Trophoblast cell (in vitro differentiated cells and primary cell): ENCODE data around the gene NKX2-8.
A peak's percentile ranks its signal among the peaks of the same experiment; 100 is the strongest.

Source experiments
- DNase-seq, 2 donors: peaks; one replicate each; pipeline ENCODE4 v3.0.0-alpha.2; 2016
- H2AFZ ChIP-seq: 2 replicates; pipeline ENCODE4 v1.6.1; 2013; ENCODE audit warnings: low read length, moderate library complexity, mild to moderate bottlenecking; ENCODE audit not compliant: insufficient read depth, poor library complexity
- H2AK5ac ChIP-seq: 2 replicates; pipeline ENCODE4 v1.6.1; 2013; ENCODE audit warnings: mild to moderate bottlenecking, low read length
- H2BK120ac ChIP-seq: 2 replicates; pipeline ENCODE4 v1.6.1; 2013; ENCODE audit warnings: low read length, mild to moderate bottlenecking, moderate library complexity; ENCODE audit not compliant: insufficient read depth, poor library complexity
- H2BK12ac ChIP-seq: 2 replicates; pipeline ENCODE4 v1.6.1; 2013; ENCODE audit warnings: mild to moderate bottlenecking, low read length, moderate library complexity
- H2BK5ac ChIP-seq: 2 replicates; pipeline ENCODE4 v1.6.1; 2013; ENCODE audit warnings: low read length, low read depth, moderate library complexity, mild to moderate bottlenecking; ENCODE audit not compliant: poor library complexity
- H3K14ac ChIP-seq: 2 replicates; pipeline ENCODE4 v1.6.1; 2013; ENCODE audit warnings: mild to moderate bottlenecking, low read length
- H3K18ac ChIP-seq: 2 replicates; pipeline ENCODE4 v1.6.1; 2013; ENCODE audit warnings: mild to moderate bottlenecking, low read length
- H3K23ac ChIP-seq: 2 replicates; pipeline ENCODE4 v1.6.1; 2013; ENCODE audit warnings: low read length
- H3K27ac ChIP-seq: 2 replicates; pipeline ENCODE4 v1.5.1; 2013; ENCODE audit warnings: low read depth, mild to moderate bottlenecking, inconsistent platforms, low read length, moderate library complexity
- H3K27me3 ChIP-seq: 2 replicates; pipeline ENCODE4 v1.6.1; 2013; ENCODE audit warnings: inconsistent platforms, mild to moderate bottlenecking, low read length, moderate library complexity; ENCODE audit not compliant: insufficient read depth
- H3K36me3 ChIP-seq, 2 experiments: 1 replicate in 1 of 2; 2 replicates in 1 of 2; pipeline ENCODE4 v1.6.1; 2013; ENCODE audit warnings: low read length in 2 of 2, mild to moderate bottlenecking in 2 of 2, moderate library complexity in 1 of 2; ENCODE audit not compliant: insufficient read depth in 2 of 2, control insufficient read depth in 1 of 2
- H3K4ac ChIP-seq: 2 replicates; pipeline ENCODE4 v1.6.1; 2013; ENCODE audit warnings: low read depth, mild to moderate bottlenecking, low read length, moderate library complexity
- H3K4me1 ChIP-seq, 2 experiments: 1 replicate in 1 of 2; 2 replicates in 1 of 2; pipeline ENCODE4 v1.6.1; 2013; ENCODE audit warnings: low read length in 2 of 2, mild to moderate bottlenecking in 2 of 2, moderate library complexity in 1 of 2; ENCODE audit not compliant: insufficient read depth in 2 of 2, control insufficient read depth in 1 of 2
- H3K4me2 ChIP-seq: 2 replicates; pipeline ENCODE4 v1.6.1; 2013; ENCODE audit warnings: inconsistent platforms, mild to moderate bottlenecking, low read length, moderate library complexity
- H3K4me3 ChIP-seq: 2 replicates; pipeline ENCODE4 v1.5.1; 2013; ENCODE audit warnings: mild to moderate bottlenecking, low read depth, low read length, inconsistent platforms
- H3K79me1 ChIP-seq: one replicate; pipeline ENCODE4 v1.6.1; 2013; ENCODE audit warnings: low read length
- H3K79me2 ChIP-seq: 2 replicates; pipeline ENCODE4 v1.6.1; 2013; ENCODE audit warnings: low read length, mild to moderate bottlenecking; ENCODE audit not compliant: control insufficient read depth, insufficient read depth, poor library complexity
- H3K9ac ChIP-seq: 2 replicates; pipeline ENCODE4 v1.6.1; 2013; ENCODE audit warnings: mild to moderate bottlenecking, low read length
- H3K9me3 ChIP-seq: 2 replicates; pipeline ENCODE4 v1.6.1; 2013; ENCODE audit warnings: low read depth, mild to moderate bottlenecking, control low read depth, inconsistent platforms, low read length; ENCODE audit not compliant: insufficient read depth
- H4K12ac ChIP-seq: 2 replicates; pipeline ENCODE4 v1.6.1; 2013; ENCODE audit warnings: low read depth, mild to moderate bottlenecking, low read length, moderate library complexity
- H4K8ac ChIP-seq: 2 replicates; pipeline ENCODE4 v1.6.1; 2013; ENCODE audit warnings: low read depth, mild to moderate bottlenecking, low read length, moderate library complexity
- H4K91ac ChIP-seq: one replicate; pipeline ENCODE4 v1.6.1; 2013; ENCODE audit warnings: low read depth, mild to moderate bottlenecking, low read length, moderate library complexity
- WGBS: extraction: QIAGEN DNeasy Blood & Tissue Kit; methylation state at CpG from one replicate; pipeline ENCODE4 v1.1.7; 2013; ENCODE audit warnings: missing lambda C conversion rate; ENCODE audit not compliant: insufficient read length, insufficient coverage; ENCODE audit errors: extremely low coverage; 5-methylcytosine and 5-hydroxymethylcytosine counted together

NKX2-8 gene

GRCh38 chr14:36617824-36618223, 35.4 kb upstream of the NKX2-8 start:
- Histone ChIP-seq H2AK5ac (no peak overlapping the region), H3K4me3 (no peak overlapping the region), H3K23ac (no peak overlapping the region), H4K8ac (no peak overlapping the region), H2BK5ac (no peak overlapping the region), H3K9ac (no peak overlapping the region), H3K79me1 (no peaks in the 10 kb centered on the region), H4K12ac (no peak overlapping the region), H2BK12ac (no peak overlapping the region), H3K4me1 (no peaks in the 10 kb centered on the region), H3K27me3 (no peaks in the 10 kb centered on the region), H3K18ac (no peak overlapping the region), H3K4me2 (no peak overlapping the region), H2BK120ac (no peak overlapping the region), H3K4ac (no peak overlapping the region), H3K36me3 (no peaks in the 10 kb centered on the region), H3K79me2 (no peaks in the 10 kb centered on the region), H3K9me3 (no peaks in the 10 kb centered on the region), H3K14ac (no peak overlapping the region), H2AFZ (no peak overlapping the region), H3K27ac (no peak overlapping the region), H4K91ac (no peak overlapping the region)
- DNase-seq = no peak
- no CpG with 5 or more reads among the region's 5 CpGs for WGBS

GRCh38 chr14:36605506-36605857, 23.1 kb upstream of the NKX2-8 start:
- no peaks in the 10 kb centered on the region for H3K36me3 ChIP-seq
- no peak overlapping the region for H3K4me2 ChIP-seq
- no peak overlapping the region for H2BK12ac ChIP-seq
- no peak overlapping the region for H4K12ac ChIP-seq
- H3K4me3 ChIP-seq = no peak overlapping the region
- no peak overlapping the region for H3K27ac ChIP-seq
- peaks cover 0 to 2% of the 10 kb centered on the region in 2 experiments for H3K4me1 ChIP-seq
- no CpG with 5 or more reads among the region's 1 CpG for WGBS
- no peak overlapping the region for H3K23ac ChIP-seq
- H4K91ac ChIP-seq = no peak overlapping the region
- no peak overlapping the region for H2AFZ ChIP-seq
- H3K9me3 ChIP-seq = no peaks in the 10 kb centered on the region
- H3K27me3 ChIP-seq = no peaks in the 10 kb centered on the region
- no peak for DNase-seq
- H3K79me2 ChIP-seq = no peaks in the 10 kb centered on the region
- no peak overlapping the region for H2AK5ac ChIP-seq
- H2BK5ac ChIP-seq = no peak overlapping the region
- no peak overlapping the region for H3K4ac ChIP-seq
- H2BK120ac ChIP-seq = no peak overlapping the region
- H3K18ac ChIP-seq = no peak overlapping the region
- no peaks in the 10 kb centered on the region for H3K79me1 ChIP-seq
- H4K8ac ChIP-seq = no peak overlapping the region
- no peak overlapping the region for H3K14ac ChIP-seq
- no peak overlapping the region for H3K9ac ChIP-seq

- peak; percentile 57 to 91 for DNase-seq
- no peaks in the 10 kb centered on the region for H3K27me3 ChIP-seq
- H3K4me1 ChIP-seq = peaks cover 0 to 5% of the 10 kb centered on the region in 2 experiments
- H3K79me2 ChIP-seq = no peaks in the 10 kb centered on the region
- H3K9ac ChIP-seq = no peak overlapping the region
- H3K14ac ChIP-seq = no peak overlapping the region
- H2AK5ac ChIP-seq = no peak overlapping the region
- H3K9me3 ChIP-seq = no peaks in the 10 kb centered on the region
- H3K23ac ChIP-seq = no peak overlapping the region
- no peak overlapping the region for H4K8ac ChIP-seq
- no peak overlapping the region for H4K12ac ChIP-seq
- H3K36me3 ChIP-seq = no peaks in the 10 kb centered on the region
- H3K4me2 ChIP-seq = no peak overlapping the region
- H3K27ac ChIP-seq = no peak overlapping the region
- no peak overlapping the region for H2BK12ac ChIP-seq
- no peak overlapping the region for H3K4ac ChIP-seq
- H4K91ac ChIP-seq = no peak overlapping the region
- H2BK5ac ChIP-seq = no peak overlapping the region
- no peak overlapping the region for H3K4me3 ChIP-seq
- no peak overlapping the region for H3K18ac ChIP-seq
- no peak overlapping the region for H2AFZ ChIP-seq
- H3K79me1 ChIP-seq = no peaks in the 10 kb centered on the region
- H2BK120ac ChIP-seq = no peak overlapping the region
- no CpG with 5 or more reads among the region's 4 CpGs for WGBS
These were observed 22.5 kb upstream of the NKX2-8 start for GRCh38 chr14:36604757-36605505.

- no peaks in the 10 kb centered on the region for H3K27me3 ChIP-seq
- no peak overlapping the region for H3K9ac ChIP-seq
- H4K91ac ChIP-seq = no peak overlapping the region
- H3K9me3 ChIP-seq = no peaks in the 10 kb centered on the region
- no peak for DNase-seq
- H3K4ac ChIP-seq = no peak overlapping the region
- no peak overlapping the region for H3K4me3 ChIP-seq
- no peaks in the 10 kb centered on the region for H3K79me2 ChIP-seq
- peak overlapping the region; percentile 7 for H3K4me2 ChIP-seq
- no peaks in the 10 kb centered on the region for H3K36me3 ChIP-seq
- no peak overlapping the region for H2AK5ac ChIP-seq
- no peak overlapping the region for H3K27ac ChIP-seq
- peaks cover 0 to 7% of the 10 kb centered on the region in 2 experiments for H3K4me1 ChIP-seq
- WGBS = 80% methylated on average over 1 of the region's 3 CpGs
- no peaks in the 10 kb centered on the region for H3K79me1 ChIP-seq
- no peak overlapping the region for H2BK5ac ChIP-seq
- no peak overlapping the region for H3K18ac ChIP-seq
- no peak overlapping the region for H3K14ac ChIP-seq
- no peak overlapping the region for H4K12ac ChIP-seq
- H3K23ac ChIP-seq = no peak overlapping the region
- H2BK120ac ChIP-seq = no peak overlapping the region
- no peak overlapping the region for H4K8ac ChIP-seq
- H2AFZ ChIP-seq = no peak overlapping the region
- H2BK12ac ChIP-seq = no peak overlapping the region
These were observed 18.0 kb upstream of the NKX2-8 start for GRCh38 chr14:36600431-36600830.
